Ovary (tissue), 9 donors: ENCODE measurements around the gene MYCBPAP. TPM values are rescaled to one million over a fixed set of nuclear protein-coding genes. Genes with fewer than 3 reads are reported as not detected.
A peak's percentile ranks its signal among the peaks of the same experiment; 100 is the strongest.

Experiments used
- DNase-seq, 5 donors: peaks; one replicate each; pipeline ENCODE4 v3.0.0-alpha.2; 2019 to 2020
- H3K27ac ChIP-seq, 2 donors: fragments of 200-600 bp; one replicate each; pipeline versions ENCODE4 v1.5.1 to v1.8.0; 2019 to 2022
- H3K27me3 ChIP-seq: fragments of 200-600 bp; one replicate; pipeline ENCODE4 v1.8.0; 2022
- H3K36me3 ChIP-seq: fragments of 200-600 bp; sonication (generic); one replicate; pipeline ENCODE4 v1.5.1; 2019
- H3K4me1 ChIP-seq: one replicate; pipeline ENCODE4 v1.8.1; 2013; ENCODE audit warnings: mild to moderate bottlenecking, moderate library complexity; ENCODE audit not compliant: insufficient read depth
- H3K4me3 ChIP-seq: fragments of 200-600 bp; sonication (generic); one replicate; pipeline ENCODE4 v1.5.1; 2017
- H3K9me3 ChIP-seq, 2 donors: fragments of 200-600 bp in 1 of 2; sonication (generic) in 1 of 2; one replicate each; pipeline versions ENCODE4 v1.5.1 to v1.8.1; 2013 to 2019; ENCODE audit warnings: mild to moderate bottlenecking in 1 of 2, moderate library complexity in 1 of 2
- EP300 ChIP-seq: sonication (generic); formaldehyde crosslinking; IDR thresholded peaks from one replicate; pipeline ENCODE4 v1.6.1; 2017; ENCODE audit warnings: antibody characterized with exemption
- POLR2A ChIP-seq: fragments of 450-650 bp; IDR thresholded peaks from one replicate; pipeline ENCODE4 v1.6.1; 2017; ENCODE audit warnings: antibody characterized with exemption, mild to moderate bottlenecking, moderate library complexity
- WGBS, 3 donors: extraction: QIAGEN DNeasy Blood & Tissue Kit in 1 of 3; methylation state at CpG; one replicate each; pipeline versions ENCODE4 v1.1.5 to v1.1.7; 2013 to 2017; 5-methylcytosine and 5-hydroxymethylcytosine counted together
- intact Hi-C, 4 donors: fragments of 100-400 bp; cut with DNase I; formaldehyde crosslinking; loops; one replicate each; pipeline versions ENCODE4 v1.11.0 to v1.15.1; 2022 to 2023
- polyA plus RNA-seq, 2 donors: library from polyadenylated mRNA; stranded (reverse); fragments of 200-250 nt in 1 of 2; fragments of 350-450 nt in 1 of 2; fragmentation: Illumina TruSeq in 1 of 2; extraction: RNeasy Lipid Tissue Mini Kit (QIAGEN cat#74804) in 1 of 2; gene quantifications; one replicate each; pipeline ENCODE4 v1.2.3, GENCODE V29; 2013 to 2014
- total RNA-seq, 7 donors: library from RNA; depleted of rRNA in 2 of 7; stranded (reverse); fragments of >200 nt in 2 of 7; fragmentation: NEBNext Ultra II Directional in 3 of 7; extraction: Animal tissue kit (Norgen Biotek cat#: 25700) in 3 of 7; gene quantifications; one replicate each; pipeline versions ENCODE4 v1.1.0 to v1.2.4, GENCODE V29; 2016 to 2023
- TF ChIP-seq, protein P1 (sequence below), 3 donors: fragments of 450-650 bp in 2 of 3; fragments of 200-600 bp in 1 of 3; IDR thresholded peaks; one replicate each; pipeline versions ENCODE4 v1.5.1 to v1.8.0; 2016 to 2022; ENCODE audit warnings: antibody characterized with exemption in 3 of 3, mild to moderate bottlenecking in 1 of 3
- donor health status: DM: no; HTN: no; CAD: no; lungs with moderate emphysema.
- donor health status: DM: no; HTN: no; CAD: no.
- donor health status: Bipolar disorder and iron deficiency.
- donor health status: DM: yes; HTN: yes; CAD: no.
- donor health status: DM: no; HTN: no; CAD: no.
- donor health status: DM: yes; HTN: yes; CAD: no.

Gene MYCBPAP
- total and polyA plus RNA-seq, 9 donors, result 2.5 to 9.7 (median 4.5) TPM

DNA sequence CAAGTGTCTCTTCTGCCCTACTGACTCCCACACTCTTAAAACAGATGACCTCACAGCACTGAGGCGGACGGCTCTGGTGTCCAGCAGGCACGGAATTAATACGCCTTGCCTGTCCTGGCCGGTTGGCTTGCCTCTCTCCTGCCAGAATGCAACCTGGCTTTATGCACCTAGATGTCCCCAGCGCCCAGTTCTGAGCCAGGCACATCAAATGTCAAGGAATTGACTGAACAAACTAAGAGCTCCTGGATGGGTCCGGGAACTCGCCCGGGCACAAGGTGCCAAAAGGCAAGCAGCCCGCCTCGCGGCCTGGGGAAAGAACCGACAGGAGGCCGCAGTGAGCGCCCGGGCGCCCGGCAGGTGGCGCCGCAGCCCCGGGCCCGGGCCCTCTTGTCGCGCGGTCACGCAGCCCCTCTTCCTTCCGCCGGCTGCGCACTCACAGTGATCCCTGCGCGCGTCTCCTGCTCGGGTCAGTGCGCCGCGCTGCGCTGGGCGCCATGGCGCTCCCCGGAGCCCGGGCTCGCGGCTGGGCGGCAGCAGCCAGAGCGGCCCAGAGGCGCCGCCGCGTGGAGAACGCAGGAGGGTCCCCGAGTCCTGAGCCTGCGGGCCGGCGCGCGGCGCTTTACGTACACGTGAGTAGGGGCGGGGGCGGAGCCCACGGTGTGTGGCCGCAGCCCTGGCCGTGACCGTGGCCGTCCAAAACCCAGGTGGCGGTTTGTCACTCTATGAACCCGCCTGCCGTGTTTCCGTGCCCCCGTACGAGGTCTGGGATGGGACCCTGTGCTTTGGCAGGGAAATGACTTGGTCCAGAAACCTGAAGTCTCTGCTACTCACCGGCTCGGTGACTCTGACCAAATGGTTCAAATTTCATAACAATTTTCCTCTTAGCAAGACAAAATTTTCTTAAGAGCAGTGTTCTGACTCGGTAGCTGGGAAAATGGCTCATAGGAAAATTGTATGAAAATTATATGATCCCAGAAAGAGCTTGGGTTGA is 29.6 kb upstream of the MYCBPAP start, which contains the start of gene RSAD1:
RSAD1 (plus strand) TSS at position 470 of the 991 bp plus-strand sequence; CDS start at position 495, 25 bp downstream.
- intact Hi-C loops, result no loop called here
- WGBS, 3 donors, result 1 to 2% (median 1%) methylated on average over 53 to 75 of the region's 75 CpGs
- TF ChIP-seq EP300 (no peak), POLR2A (peak; percentile 82)
- TF ChIP-seq, protein P1, sequence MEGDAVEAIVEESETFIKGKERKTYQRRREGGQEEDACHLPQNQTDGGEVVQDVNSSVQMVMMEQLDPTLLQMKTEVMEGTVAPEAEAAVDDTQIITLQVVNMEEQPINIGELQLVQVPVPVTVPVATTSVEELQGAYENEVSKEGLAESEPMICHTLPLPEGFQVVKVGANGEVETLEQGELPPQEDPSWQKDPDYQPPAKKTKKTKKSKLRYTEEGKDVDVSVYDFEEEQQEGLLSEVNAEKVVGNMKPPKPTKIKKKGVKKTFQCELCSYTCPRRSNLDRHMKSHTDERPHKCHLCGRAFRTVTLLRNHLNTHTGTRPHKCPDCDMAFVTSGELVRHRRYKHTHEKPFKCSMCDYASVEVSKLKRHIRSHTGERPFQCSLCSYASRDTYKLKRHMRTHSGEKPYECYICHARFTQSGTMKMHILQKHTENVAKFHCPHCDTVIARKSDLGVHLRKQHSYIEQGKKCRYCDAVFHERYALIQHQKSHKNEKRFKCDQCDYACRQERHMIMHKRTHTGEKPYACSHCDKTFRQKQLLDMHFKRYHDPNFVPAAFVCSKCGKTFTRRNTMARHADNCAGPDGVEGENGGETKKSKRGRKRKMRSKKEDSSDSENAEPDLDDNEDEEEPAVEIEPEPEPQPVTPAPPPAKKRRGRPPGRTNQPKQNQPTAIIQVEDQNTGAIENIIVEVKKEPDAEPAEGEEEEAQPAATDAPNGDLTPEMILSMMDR (IDR thresholded peaks at IDR 0.05), result peak; percentile 75 to 97 (median 90)
- peaks cover 11% of the 10 kb centered on the region for H3K4me1 ChIP-seq
- peak; percentile 80 to 90 (median 85) for DNase-seq
- no peaks in the 10 kb centered on the region for H3K27me3 ChIP-seq
- H3K36me3 ChIP-seq, result no peaks in the 10 kb centered on the region
- H3K4me3 ChIP-seq, result peak within 1 kb of the TSS; percentile 75
- H3K27ac ChIP-seq, result peak within 1 kb of the TSS; percentile 15 to 81
- no peaks in the 10 kb centered on the region for H3K9me3 ChIP-seq

DNA sequence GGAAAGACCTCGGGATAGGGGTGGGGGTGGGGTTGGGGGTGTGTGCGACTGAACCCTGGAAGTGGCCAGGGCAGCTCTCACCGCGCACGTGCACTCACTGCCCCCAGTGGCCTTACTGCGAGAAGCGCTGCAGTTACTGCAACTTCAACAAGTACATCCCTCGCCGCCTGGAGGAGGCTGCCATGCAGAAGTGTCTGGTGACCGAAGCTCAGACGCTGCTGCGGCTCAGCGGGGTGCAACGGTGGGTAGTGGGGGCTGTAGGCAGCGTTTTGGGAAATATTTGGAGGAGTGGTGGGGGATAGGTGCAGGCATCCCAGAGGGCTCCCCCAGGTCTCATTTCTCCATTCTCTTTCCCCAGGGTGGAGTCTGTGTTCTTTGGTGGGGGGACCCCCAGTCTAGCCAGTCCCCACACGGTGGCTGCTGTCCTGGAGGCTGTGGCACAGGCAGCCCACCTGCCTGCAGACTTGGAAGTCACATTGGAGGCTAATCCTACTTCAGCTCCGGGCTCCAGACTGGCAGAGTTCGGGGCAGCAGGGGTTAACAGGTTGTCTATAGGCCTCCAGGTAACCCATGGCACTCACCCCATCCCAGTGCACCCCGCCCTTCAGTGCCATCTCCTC is 28.6 kb upstream of the MYCBPAP start:
- 13 to 17% (median 14%) methylated on average over 18 to 19 of the region's 19 CpGs for WGBS, 3 donors
- H3K27me3 ChIP-seq, result no peaks in the 10 kb centered on the region
- no peak for TF ChIP-seq POLR2A
- TF ChIP-seq, protein P1 (IDR thresholded peaks at IDR 0.05), result peak in 2 of 3 donors; percentile 22 to 31
- intact Hi-C loops, result loop anchor here (2.0 to 10.0 kb wide), 9 partner anchors 55 to 365 kb away; partner anchors contain the start of genes EPN3 (in 2 of the 4), SPATA20 (in 2 of the 4) and ABCC3 (in 1 of the 4)
- peak overlapping the region; percentile 75 for H3K4me3 ChIP-seq
- peak overlapping the region in 1 of 2 donors; percentile 81 for H3K27ac ChIP-seq
- H3K4me1 ChIP-seq, result peaks cover 11% of the 10 kb centered on the region
- no peaks in the 10 kb centered on the region for H3K36me3 ChIP-seq
- no peaks in the 10 kb centered on the region for H3K9me3 ChIP-seq
- peak; percentile 67 to 75 (median 71) for DNase-seq

DNA sequence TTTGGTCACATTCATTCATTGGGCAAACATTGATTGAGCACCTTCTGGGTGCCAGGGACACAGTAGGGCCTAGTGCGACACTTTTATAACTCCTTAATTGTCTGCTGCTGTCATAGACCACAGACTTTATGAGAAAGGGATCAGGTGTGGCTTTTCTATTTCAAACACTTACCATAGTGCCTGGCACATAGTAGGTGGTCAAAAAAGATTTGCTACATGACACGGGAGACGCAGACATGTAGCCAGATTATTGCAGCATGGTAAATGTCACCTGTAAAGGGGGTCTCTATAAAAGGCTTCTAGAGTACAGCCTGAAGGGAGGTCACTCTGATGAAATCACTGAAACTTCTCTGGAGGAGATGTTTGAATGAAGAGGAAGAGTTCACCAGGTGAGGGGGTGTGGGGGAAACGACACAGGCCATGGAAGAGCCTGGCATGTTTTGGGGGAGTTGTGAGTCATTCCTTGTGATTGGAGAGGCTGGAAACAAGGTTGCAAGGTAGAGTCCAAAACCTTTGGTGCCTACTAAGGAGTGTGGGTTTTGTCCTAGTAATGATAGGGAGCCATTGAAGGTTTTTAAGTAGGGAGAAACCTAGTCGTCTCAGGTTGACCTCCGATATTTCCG is 28.0 kb upstream of the MYCBPAP start:
- no peaks in the 10 kb centered on the region for H3K27me3 ChIP-seq
- TF ChIP-seq POLR2A, result no peak
- TF ChIP-seq, protein P1 (IDR thresholded peaks at IDR 0.05), result no peak
- H3K36me3 ChIP-seq, result no peaks in the 10 kb centered on the region
- H3K27ac ChIP-seq, result no peak overlapping the region
- no peak overlapping the region for H3K4me3 ChIP-seq
- peaks cover 11% of the 10 kb centered on the region for H3K4me1 ChIP-seq
- no peaks in the 10 kb centered on the region for H3K9me3 ChIP-seq
- intact Hi-C loops, result loop anchor here (2.0 to 10.0 kb wide), 9 partner anchors 55 to 365 kb away; partner anchors contain the start of genes EPN3 (in 2 of the 4), SPATA20 (in 2 of the 4) and ABCC3 (in 1 of the 4)
- 74 to 78% (median 75%) methylated on average over 7 of the region's 7 CpGs for WGBS, 3 donors
- no peak for DNase-seq
